Neural cell (in vitro differentiated cells): ENCODE data around the gene PRKAB1. TPM values are rescaled to one million over a fixed set of nuclear protein-coding genes. Genes with fewer than 3 reads are reported as not detected.

Source experiments
- H2AFZ ChIP-seq: fragments of 200-600, 300-800 bp; sonication (generic), shearing (Covaris generic); 2 replicates; pipeline ENCODE4 v1.6.0; 2014; ENCODE audit warnings: low read depth, mild to moderate bottlenecking, antibody characterized with exemption, low read length, moderate library complexity
- H3F3A ChIP-seq: fragments of 200-600 bp; shearing (Covaris generic); 2 replicates; pipeline ENCODE4 v1.6.1; 2016; ENCODE audit warnings: mild to moderate bottlenecking, moderate library complexity, mixed read lengths, antibody characterized with exemption, low read length; ENCODE audit not compliant: insufficient read depth, poor library complexity, severe bottlenecking
- H3K27ac ChIP-seq: fragments of 200-600, 300-800 bp; sonication (generic), shearing (Covaris generic); 2 replicates; pipeline ENCODE4 v1.5.1; 2014; ENCODE audit warnings: mild to moderate bottlenecking, low read length, moderate library complexity
- H3K27me3 ChIP-seq: fragments of 300-800, 200-600 bp; sonication (generic), shearing (Covaris generic); 2 replicates; pipeline ENCODE4 v1.6.0; 2014; ENCODE audit warnings: mild to moderate bottlenecking, low read depth, low read length, moderate library complexity; ENCODE audit not compliant: insufficient read depth
- H3K36me3 ChIP-seq: fragments of 300-800, 200-600 bp; sonication (generic), shearing (Covaris generic); 2 replicates; pipeline ENCODE4 v1.5.1; 2014; ENCODE audit warnings: mild to moderate bottlenecking, antibody characterized with exemption, low read length, moderate library complexity; ENCODE audit not compliant: insufficient read depth
- H3K4me2 ChIP-seq: fragments of 300-800, 200-600 bp; sonication (generic), shearing (Covaris generic); 2 replicates; pipeline ENCODE4 v1.6.0; 2014; ENCODE audit warnings: mild to moderate bottlenecking, low read length
- H3K4me3 ChIP-seq: fragments of 300-800, 200-600 bp; sonication (generic), shearing (Covaris generic); 2 replicates; pipeline ENCODE4 v1.5.1; 2014; ENCODE audit warnings: mild to moderate bottlenecking, low read length, moderate library complexity
- H3K79me2 ChIP-seq: fragments of 200-600 bp; shearing (Covaris generic); replicated peaks from 2 replicates; pipeline ENCODE4 v1.6.0; 2014; ENCODE audit warnings: mild to moderate bottlenecking, low read length, moderate library complexity; ENCODE audit not compliant: insufficient read depth
- H3K9ac ChIP-seq: fragments of 300-800, 200-600 bp; sonication (generic), shearing (Covaris generic); 2 replicates; pipeline ENCODE4 v1.6.1; 2016; ENCODE audit warnings: mild to moderate bottlenecking, low read length, mixed read lengths
- H3K9me2 ChIP-seq: fragments of 200-600 bp; shearing (Covaris generic); 2 replicates; pipeline ENCODE4 v1.6.1; 2016; ENCODE audit warnings: mild to moderate bottlenecking, low read length, mixed read lengths; ENCODE audit not compliant: insufficient read depth
- H3K9me3 ChIP-seq: fragments of 200-600, 300-800 bp; sonication (generic), shearing (Covaris generic); 2 replicates; pipeline ENCODE4 v1.6.1; 2016; ENCODE audit warnings: mild to moderate bottlenecking, mixed run types, low read length, moderate library complexity, mixed read lengths
- H4K20me1 ChIP-seq: fragments of 200-600 bp; shearing (Covaris generic); 2 replicates; pipeline ENCODE4 v1.6.1; 2016; ENCODE audit warnings: mild to moderate bottlenecking, mixed run types; ENCODE audit not compliant: insufficient read depth
- EP300 ChIP-seq: fragments of 450-650 bp; conservative IDR thresholded peaks from 2 replicates; pipeline ENCODE4 v1.6.1; 2014; ENCODE audit warnings: antibody characterized with exemption, mild to moderate bottlenecking, moderate library complexity; ENCODE audit not compliant: poor library complexity, severe bottlenecking
- EZH2 ChIP-seq: fragments of 200-600, 300-800 bp; shearing (Covaris generic), sonication (generic); IDR thresholded peaks from 2 replicates; pipeline ENCODE4 v1.6.1; 2014; ENCODE audit warnings: antibody characterized with exemption, low read length, borderline replicate concordance, mild to moderate bottlenecking; ENCODE audit not compliant: insufficient read depth, poor library complexity, severe bottlenecking
- MXI1 ChIP-seq: fragments of 450-650 bp; conservative IDR thresholded peaks from 2 replicates; pipeline ENCODE4 v1.6.1; 2014; ENCODE audit warnings: antibody characterized with exemption, mild to moderate bottlenecking; ENCODE audit not compliant: poor library complexity, severe bottlenecking
- POLR2AphosphoS5 ChIP-seq: IDR thresholded peaks from 2 replicates; pipeline ENCODE4 v1.6.1; 2012
- RAD21 ChIP-seq: fragments of 450-650 bp; conservative IDR thresholded peaks from 2 replicates; pipeline ENCODE4 v1.6.1; 2014; ENCODE audit warnings: antibody characterized with exemption, mild to moderate bottlenecking, moderate library complexity
- REST ChIP-seq: IDR thresholded peaks from 2 replicates; pipeline ENCODE4 v1.6.1; 2012; ENCODE audit warnings: borderline replicate concordance
- SMC3 ChIP-seq: fragments of 450-650 bp; conservative IDR thresholded peaks from 2 replicates; pipeline ENCODE4 v1.6.1; 2014; ENCODE audit warnings: antibody characterized with exemption, mild to moderate bottlenecking, moderate library complexity; ENCODE audit not compliant: poor library complexity
- TAF1 ChIP-seq: IDR thresholded peaks from 2 replicates; pipeline ENCODE4 v1.6.1; 2012; ENCODE audit warnings: low read depth
- polyA plus RNA-seq: library from polyadenylated mRNA; depleted of rRNA; stranded (reverse); fragments of >200 nt; gene quantifications from 2 replicates; pipeline ENCODE4 v1.2.3, GENCODE V29; 2014
- TF ChIP-seq, protein P1 (sequence below): fragments of 450-650 bp; IDR thresholded peaks from 2 replicates; pipeline ENCODE4 v1.5.1; 2014; ENCODE audit warnings: antibody characterized with exemption, mild to moderate bottlenecking, moderate library complexity; ENCODE audit not compliant: poor library complexity, severe bottlenecking

The PRKAB1 gene
- polyA plus RNA-seq, 1 donor from 2014 or later, result 38.0 TPM

- no peak overlapping the region for H3K27ac ChIP-seq
- H3K4me3 ChIP-seq, result no peak overlapping the region
- H4K20me1 ChIP-seq, result no peaks in the 10 kb centered on the region
- TF ChIP-seq RAD21 (no peak), EZH2 (no peak), EP300 (no peak), TAF1 (no peak), MXI1 (no peak), REST (no peak), POLR2AphosphoS5 (no peak), SMC3 (no peak)
- TF ChIP-seq, protein P1, sequence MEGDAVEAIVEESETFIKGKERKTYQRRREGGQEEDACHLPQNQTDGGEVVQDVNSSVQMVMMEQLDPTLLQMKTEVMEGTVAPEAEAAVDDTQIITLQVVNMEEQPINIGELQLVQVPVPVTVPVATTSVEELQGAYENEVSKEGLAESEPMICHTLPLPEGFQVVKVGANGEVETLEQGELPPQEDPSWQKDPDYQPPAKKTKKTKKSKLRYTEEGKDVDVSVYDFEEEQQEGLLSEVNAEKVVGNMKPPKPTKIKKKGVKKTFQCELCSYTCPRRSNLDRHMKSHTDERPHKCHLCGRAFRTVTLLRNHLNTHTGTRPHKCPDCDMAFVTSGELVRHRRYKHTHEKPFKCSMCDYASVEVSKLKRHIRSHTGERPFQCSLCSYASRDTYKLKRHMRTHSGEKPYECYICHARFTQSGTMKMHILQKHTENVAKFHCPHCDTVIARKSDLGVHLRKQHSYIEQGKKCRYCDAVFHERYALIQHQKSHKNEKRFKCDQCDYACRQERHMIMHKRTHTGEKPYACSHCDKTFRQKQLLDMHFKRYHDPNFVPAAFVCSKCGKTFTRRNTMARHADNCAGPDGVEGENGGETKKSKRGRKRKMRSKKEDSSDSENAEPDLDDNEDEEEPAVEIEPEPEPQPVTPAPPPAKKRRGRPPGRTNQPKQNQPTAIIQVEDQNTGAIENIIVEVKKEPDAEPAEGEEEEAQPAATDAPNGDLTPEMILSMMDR, result no peak
- H3K9me2 ChIP-seq, result no peaks in the 10 kb centered on the region
- H3K27me3 ChIP-seq, result no peaks in the 10 kb centered on the region
- no peaks in the 10 kb centered on the region for H3K79me2 ChIP-seq
- no peaks in the 10 kb centered on the region for H3K36me3 ChIP-seq
- no peak overlapping the region for H3K9ac ChIP-seq
- H3F3A ChIP-seq, result no peaks in the 10 kb centered on the region
- no peak overlapping the region for H3K4me2 ChIP-seq
- H3K9me3 ChIP-seq, result no peaks in the 10 kb centered on the region
- H2AFZ ChIP-seq, result no peak overlapping the region
Observed at GRCh38 chr12:119715268-119715620, 47.3 kb downstream of the PRKAB1 start.

DNA sequence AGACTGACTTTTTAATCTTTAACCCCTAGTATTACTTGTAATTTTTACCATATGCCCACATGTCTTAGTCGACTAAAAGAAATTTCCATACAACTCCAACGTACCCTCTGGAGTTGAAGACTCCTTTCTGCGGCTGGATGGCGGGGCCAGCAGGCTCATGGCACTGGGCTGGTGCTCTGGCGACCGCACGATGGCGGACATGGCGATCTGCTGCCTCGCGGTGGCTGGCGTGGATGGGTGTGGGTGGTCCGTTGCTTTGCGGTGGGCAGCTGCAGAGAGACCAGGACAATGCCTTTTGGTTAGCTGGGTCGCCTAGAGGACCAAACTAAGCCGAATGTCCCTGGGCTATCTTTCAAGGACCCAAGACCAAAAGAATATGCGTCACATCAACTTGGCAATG, 50.2 kb downstream of the PRKAB1 start:
- no peak overlapping the region for H3K9ac ChIP-seq
- H2AFZ ChIP-seq, result no peak overlapping the region
- no peaks in the 10 kb centered on the region for H3K9me2 ChIP-seq
- no peak overlapping the region for H3K4me3 ChIP-seq
- H3K9me3 ChIP-seq, result no peaks in the 10 kb centered on the region
- no peaks in the 10 kb centered on the region for H3K27me3 ChIP-seq
- no peak overlapping the region for H3K4me2 ChIP-seq
- TF ChIP-seq EZH2, result no peak
- TF ChIP-seq MXI1, result no peak
- no peak for TF ChIP-seq RAD21
- TF ChIP-seq, protein P1, result no peak
- no peak for TF ChIP-seq SMC3
- TF ChIP-seq REST, result no peak
- no peak for TF ChIP-seq POLR2AphosphoS5
- no peak for TF ChIP-seq EP300
- TF ChIP-seq TAF1, result no peak
- no peaks in the 10 kb centered on the region for H3F3A ChIP-seq
- H3K27ac ChIP-seq, result no peak overlapping the region
- H4K20me1 ChIP-seq, result no peaks in the 10 kb centered on the region
- no peaks in the 10 kb centered on the region for H3K36me3 ChIP-seq
- H3K79me2 ChIP-seq, result no peaks in the 10 kb centered on the region
